NCI-H748 treated with DMSO at 0.1 percent for 48 hours (cell line): ENCODE measurements around the gene ZNF667.

ENCODE experiments used
- DNase-seq: peaks from one replicate; lab custom pipeline; 2025; lab: John Stamatoyannopoulos, UW

ZNF667 gene

GRCh38 chr19:56476651-56477428 is at the start of gene ZNF667:
Gene ZNF667, minus strand, starts transcription at chr19:56477345. Its CDS starts 14,975 bp downstream, at chr19:56462370.
- no peak for DNase-seq

- DNase-seq = no peak
Observed at GRCh38 chr19:56525214-56525860, 48.2 kb upstream of the ZNF667 start.

GRCh38 chr19:56508290-56508778 is 31.2 kb upstream of the ZNF667 start:
- no peak for DNase-seq

GRCh38 chr19:56507446-56508289 is 30.5 kb upstream of the ZNF667 start, which contains the start of gene ZNF471:
Gene ZNF471, plus strand, starts transcription at chr19:56507855. Its CDS starts 3,717 bp downstream, at chr19:56511572.
- DNase-seq = peak; percentile 99

- DNase-seq = no peak
Observed at GRCh38 chr19:56504581-56504980, 27.4 kb upstream of the ZNF667 start.

- no peak for DNase-seq
Observed at GRCh38 chr19:56491399-56491798, 14.3 kb upstream of the ZNF667 start.

- DNase-seq = peak; percentile 69
Observed at GRCh38 chr19:56477429-56478338, 539 bp upstream of the ZNF667 start.

GRCh38 chr19:56476093-56476492 is 1.1 kb downstream of the ZNF667 start:
- DNase-seq = no peak

GRCh38 chr19:56474308-56474707 is 2.8 kb downstream of the ZNF667 start:
- DNase-seq = no peak

GRCh38 chr19:56441206-56441792 is 35.8 kb downstream of the ZNF667 start:
- no peak for DNase-seq

- DNase-seq = no peak
Observed at GRCh38 chr19:56423985-56424353, 53.2 kb downstream of the ZNF667 start.

- no peak for DNase-seq
Observed at GRCh38 chr19:56423276-56423984, 53.7 kb downstream of the ZNF667 start.

- no peak for DNase-seq
Observed at GRCh38 chr19:56405062-56405461, 72.1 kb downstream of the ZNF667 start.

- no peak for DNase-seq
Observed at GRCh38 chr19:56404705-56405056, 72.5 kb downstream of the ZNF667 start.

GRCh38 chr19:56403764-56404704 is 73.1 kb downstream of the ZNF667 start, which contains the start of gene ZNF583:
Gene ZNF583, plus strand, starts transcription at chr19:56404332. Its CDS starts 2,783 bp downstream, at chr19:56407115.
- DNase-seq = peak; percentile 74

GRCh38 chr19:56403261-56403660 is 73.9 kb downstream of the ZNF667 start:
- DNase-seq = no peak

- no peak for DNase-seq
Observed at GRCh38 chr19:56400485-56400884, 76.7 kb downstream of the ZNF667 start.

GRCh38 chr19:56398809-56399208 is 78.3 kb downstream of the ZNF667 start:
- no peak for DNase-seq
